Measurements from ENCODE around the gene DIO2.

- TF ChIP-seq SUZ12 (IDR thresholded peaks at IDR 0.05) (no peak), FOXM1 (IDR thresholded peaks at IDR 0.05; ENCODE audit: borderline replicate concordance) (no peak), FOXA1 (IDR thresholded peaks at IDR 0.05) (no peak), ARNT (IDR thresholded peaks at IDR 0.05) (no peak), PKNOX1 (IDR thresholded peaks at IDR 0.05) (no peak), CTBP1 (IDR thresholded peaks at IDR 0.05; ENCODE audit: borderline replicate concordance) (no peak), ELF4 (IDR thresholded peaks at IDR 0.05) (no peak), BHLHE40 (IDR thresholded peaks at IDR 0.05; ENCODE audit: borderline replicate concordance) (no peak), TARDBP (IDR thresholded peaks at IDR 0.05) (no peak), SP1 (IDR thresholded peaks at IDR 0.05) (no peak), FOXK2 (IDR thresholded peaks at IDR 0.05) (no peak)
These were observed 25.8 kb upstream of the DIO2 start for GRCh38 chr14:80237143-80237542.

Measured in HEK293T (cell line).